Measurements from ENCODE around the gene S1PR5. TPM values are rescaled to one million over a fixed set of nuclear protein-coding genes. Genes with fewer than 3 reads are reported as not detected.
A peak's percentile ranks its signal among the peaks of the same experiment; 100 is the strongest.

The S1PR5 gene
- total and polyA plus RNA-seq, 2 experiments from 2014 or later: 4.6 to 8.0 TPM

DNA sequence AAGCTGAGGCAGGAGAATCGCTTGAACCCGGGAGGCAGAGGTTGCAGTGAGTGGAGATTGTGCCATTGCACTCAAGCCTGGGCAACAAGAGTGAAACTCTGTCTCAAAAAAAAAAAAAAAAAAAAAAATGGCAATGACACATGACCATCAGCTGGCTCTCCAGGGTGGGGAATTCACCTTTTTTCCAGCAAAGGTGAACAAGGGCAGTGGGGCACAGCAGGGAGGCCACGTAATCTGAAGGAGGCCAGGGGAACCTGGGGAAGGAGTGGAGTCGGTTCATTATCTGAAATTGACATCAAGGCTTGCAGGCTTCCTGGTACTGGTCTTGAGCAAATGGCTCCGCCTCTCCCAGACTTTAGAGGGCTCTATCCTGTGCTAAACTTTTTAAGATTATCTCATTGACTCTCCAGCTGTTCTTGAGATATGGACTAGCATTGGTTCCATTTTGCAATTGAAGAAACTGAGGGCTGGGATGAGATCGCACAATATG is 42.2 kb downstream of the S1PR5 start:
- H3K36me3 ChIP-seq (ENCODE audit: insufficient read depth): no peaks in the 10 kb centered on the region
- H3K79me2 ChIP-seq (replicated peaks; ENCODE audit: insufficient read depth): no peaks in the 10 kb centered on the region
- no peaks in the 10 kb centered on the region; the same call in 2 of the 3 replicates for H3K9me3 Mint-ChIP-seq
- peaks cover 4% of the 10 kb centered on the region; the same call in 2 of the 3 replicates for H3K4me1 Mint-ChIP-seq
- H3K27ac ChIP-seq (ENCODE audit: low read depth): no peak overlapping the region
- H3F3A ChIP-seq (replicated peaks; ENCODE audit: low read depth): no peaks in the 10 kb centered on the region
- H3K4me3 Mint-ChIP-seq: no peak overlapping the region
- no peaks in the 10 kb centered on the region for H4K20me1 ChIP-seq (replicated peaks; ENCODE audit: insufficient read depth)
- no peaks in the 10 kb centered on the region for H3K36me3 Mint-ChIP-seq (ENCODE audit: low read depth)
- peaks cover 13% of the 10 kb centered on the region for H3K27me3 ChIP-seq (ENCODE audit: insufficient read depth)
- H3K9me2 ChIP-seq (ENCODE audit: insufficient read depth): no peaks in the 10 kb centered on the region
- DNase-seq (ENCODE audit: low spot score) (no peak), ATAC-seq (no peak)
- TF ChIP-seq EZH2 (IDR thresholded peaks at IDR 0.05; ENCODE audit: low read depth, unreplicated experiment): no peak
- TF ChIP-seq NANOG (IDR thresholded peaks at IDR 0.05; ENCODE audit: borderline replicate concordance): no peak
- no peak for TF ChIP-seq POLR2AphosphoS5 (IDR thresholded peaks at IDR 0.05; ENCODE audit: low read depth)
- TF ChIP-seq STAT1 (IDR thresholded peaks at IDR 0.05; ENCODE audit: unreplicated experiment): no peak
- TF ChIP-seq JUNB (IDR thresholded peaks at IDR 0.05; ENCODE audit: unreplicated experiment): no peak
- TF ChIP-seq ZNF331 (CRISPR knock-in tag; IDR thresholded peaks at IDR 0.05; ENCODE audit: low read depth): no peak
- no peak overlapping the region for H3K4me2 ChIP-seq
- H3K27ac Mint-ChIP-seq: no peak overlapping the region
- peaks cover 17% of the 10 kb centered on the region for H3K27me3 Mint-ChIP-seq (ENCODE audit: insufficient read depth, low read depth, poor library complexity)
- H2AFZ ChIP-seq: no peak overlapping the region
- no peaks in the 10 kb centered on the region for H3K4me1 ChIP-seq (ENCODE audit: insufficient read depth)
- no peak overlapping the region for H3K4me3 ChIP-seq

DNA sequence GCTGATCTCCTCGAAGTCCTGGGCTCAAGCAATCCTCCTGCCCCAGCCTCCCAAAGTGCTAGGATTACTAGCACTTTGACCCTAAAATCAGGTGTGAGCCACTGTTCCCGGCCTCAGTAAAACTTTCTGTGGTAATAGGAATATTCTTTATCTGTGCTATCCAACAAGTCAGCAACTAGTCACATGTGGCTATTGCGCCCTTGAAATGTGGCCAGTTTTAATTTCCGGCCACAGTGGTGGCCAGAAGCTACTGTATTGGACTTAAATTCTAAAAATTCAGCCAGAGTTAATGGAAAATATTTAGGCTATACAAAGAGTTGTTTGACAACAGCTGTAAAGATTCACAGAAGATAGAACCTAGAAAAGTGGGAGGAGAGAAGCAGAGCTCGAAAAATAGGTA is 44.1 kb downstream of the S1PR5 start:
- Histone ChIP-seq H3F3A (replicated peaks; ENCODE audit: low read depth) (no peaks in the 10 kb centered on the region), H3K36me3 (ENCODE audit: insufficient read depth) (no peaks in the 10 kb centered on the region), H3K4me2 (no peak overlapping the region), H2AFZ (no peak overlapping the region), H3K79me2 (replicated peaks; ENCODE audit: insufficient read depth) (no peaks in the 10 kb centered on the region), H3K9me2 (ENCODE audit: insufficient read depth) (no peaks in the 10 kb centered on the region), H3K4me1 (ENCODE audit: insufficient read depth) (peaks cover 16% of the 10 kb centered on the region), H3K27ac (ENCODE audit: low read depth) (no peak overlapping the region), H4K20me1 (replicated peaks; ENCODE audit: insufficient read depth) (no peaks in the 10 kb centered on the region), H3K4me3 (no peak overlapping the region), H3K27me3 (ENCODE audit: insufficient read depth) (no peaks in the 10 kb centered on the region)
- ATAC-seq (no peak), DNase-seq (ENCODE audit: low spot score) (no peak)
- TF ChIP-seq ZNF331 (CRISPR knock-in tag; IDR thresholded peaks at IDR 0.05; ENCODE audit: low read depth) (no peak), EZH2phosphoT487 (IDR thresholded peaks at IDR 0.05; ENCODE audit: unreplicated experiment) (no peak), ZNF114 (CRISPR knock-in tag; IDR thresholded peaks at IDR 0.05) (no peak), CREB1 (CRISPR knock-in tag; IDR thresholded peaks at IDR 0.05; ENCODE audit: low read depth) (no peak), NANOG (IDR thresholded peaks at IDR 0.05; ENCODE audit: borderline replicate concordance) (no peak), EZH2 (IDR thresholded peaks at IDR 0.05; ENCODE audit: low read depth, unreplicated experiment) (no peak)
- TF ChIP-seq, protein P1, sequence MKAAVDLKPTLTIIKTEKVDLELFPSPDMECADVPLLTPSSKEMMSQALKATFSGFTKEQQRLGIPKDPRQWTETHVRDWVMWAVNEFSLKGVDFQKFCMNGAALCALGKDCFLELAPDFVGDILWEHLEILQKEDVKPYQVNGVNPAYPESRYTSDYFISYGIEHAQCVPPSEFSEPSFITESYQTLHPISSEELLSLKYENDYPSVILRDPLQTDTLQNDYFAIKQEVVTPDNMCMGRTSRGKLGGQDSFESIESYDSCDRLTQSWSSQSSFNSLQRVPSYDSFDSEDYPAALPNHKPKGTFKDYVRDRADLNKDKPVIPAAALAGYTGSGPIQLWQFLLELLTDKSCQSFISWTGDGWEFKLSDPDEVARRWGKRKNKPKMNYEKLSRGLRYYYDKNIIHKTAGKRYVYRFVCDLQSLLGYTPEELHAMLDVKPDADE (IDR thresholded peaks at IDR 0.05): no peak
- Mint-ChIP-seq H3K36me3 (ENCODE audit: low read depth) (no peaks in the 10 kb centered on the region), H3K4me1 (peaks cover 14% of the 10 kb centered on the region), H3K27me3 (ENCODE audit: insufficient read depth, low read depth, poor library complexity) (peaks cover 3% of the 10 kb centered on the region), H3K27ac (no peak overlapping the region), H3K9me3 (no peaks in the 10 kb centered on the region), H3K4me3 (no peak overlapping the region)

DNA sequence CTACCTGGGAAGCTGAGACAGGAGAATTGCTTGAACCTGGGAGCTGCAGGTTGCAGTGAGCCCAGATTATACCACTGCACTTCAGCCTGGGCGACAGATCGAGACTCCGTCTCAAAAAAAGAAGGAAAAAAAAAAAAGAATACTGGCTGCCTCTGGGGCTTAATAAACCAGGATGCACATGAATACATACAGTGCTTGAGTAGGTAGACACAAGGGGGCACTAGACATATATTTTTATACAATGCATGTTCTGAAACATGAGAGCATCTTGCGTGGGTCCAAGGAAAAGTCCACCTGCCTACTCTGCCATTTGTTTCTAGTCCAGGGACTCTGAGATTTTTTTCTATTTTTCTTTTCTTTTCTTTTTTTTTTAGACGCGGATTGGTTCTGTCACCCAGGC is 45.3 kb downstream of the S1PR5 start:
- peaks cover 23% of the 10 kb centered on the region for H3K4me1 ChIP-seq (ENCODE audit: insufficient read depth)
- ATAC-seq: no peak

More for the DNA sequence above, 45.3 kb downstream of the S1PR5 start:
- Histone ChIP-seq H4K20me1 (replicated peaks; ENCODE audit: insufficient read depth) (no peaks in the 10 kb centered on the region), H2AFZ (no peak overlapping the region), H3K27me3 (ENCODE audit: insufficient read depth) (no peaks in the 10 kb centered on the region), H3K36me3 (ENCODE audit: insufficient read depth) (no peaks in the 10 kb centered on the region), H3K4me2 (no peak overlapping the region), H3K79me2 (replicated peaks; ENCODE audit: insufficient read depth) (no peaks in the 10 kb centered on the region), H3K27ac (ENCODE audit: low read depth) (no peak overlapping the region), H3F3A (replicated peaks; ENCODE audit: low read depth) (no peaks in the 10 kb centered on the region), H3K9me2 (ENCODE audit: insufficient read depth) (no peaks in the 10 kb centered on the region), H3K4me3 (no peak overlapping the region)
- DNase-seq (ENCODE audit: low spot score): peak; percentile 43
- H3K27me3 Mint-ChIP-seq (ENCODE audit: insufficient read depth, low read depth, poor library complexity): peaks cover 3% of the 10 kb centered on the region
- no peak overlapping the region for H3K27ac Mint-ChIP-seq
- no peaks in the 10 kb centered on the region; the same call in 2 of the 3 replicates for H3K36me3 Mint-ChIP-seq (ENCODE audit: low read depth)
- TF ChIP-seq, protein P2, sequence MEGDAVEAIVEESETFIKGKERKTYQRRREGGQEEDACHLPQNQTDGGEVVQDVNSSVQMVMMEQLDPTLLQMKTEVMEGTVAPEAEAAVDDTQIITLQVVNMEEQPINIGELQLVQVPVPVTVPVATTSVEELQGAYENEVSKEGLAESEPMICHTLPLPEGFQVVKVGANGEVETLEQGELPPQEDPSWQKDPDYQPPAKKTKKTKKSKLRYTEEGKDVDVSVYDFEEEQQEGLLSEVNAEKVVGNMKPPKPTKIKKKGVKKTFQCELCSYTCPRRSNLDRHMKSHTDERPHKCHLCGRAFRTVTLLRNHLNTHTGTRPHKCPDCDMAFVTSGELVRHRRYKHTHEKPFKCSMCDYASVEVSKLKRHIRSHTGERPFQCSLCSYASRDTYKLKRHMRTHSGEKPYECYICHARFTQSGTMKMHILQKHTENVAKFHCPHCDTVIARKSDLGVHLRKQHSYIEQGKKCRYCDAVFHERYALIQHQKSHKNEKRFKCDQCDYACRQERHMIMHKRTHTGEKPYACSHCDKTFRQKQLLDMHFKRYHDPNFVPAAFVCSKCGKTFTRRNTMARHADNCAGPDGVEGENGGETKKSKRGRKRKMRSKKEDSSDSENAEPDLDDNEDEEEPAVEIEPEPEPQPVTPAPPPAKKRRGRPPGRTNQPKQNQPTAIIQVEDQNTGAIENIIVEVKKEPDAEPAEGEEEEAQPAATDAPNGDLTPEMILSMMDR (conservative IDR thresholded peaks at IDR 0.05; ENCODE audit: low read depth in 2 of 2): peak; percentile 33 to 34
- no peak for TF ChIP-seq NANOG (IDR thresholded peaks at IDR 0.05; ENCODE audit: borderline replicate concordance)
- H3K4me3 Mint-ChIP-seq: no peak overlapping the region
- peaks cover 20% of the 10 kb centered on the region for H3K4me1 Mint-ChIP-seq
- no peaks in the 10 kb centered on the region for H3K9me3 Mint-ChIP-seq
